AG09319 (cell line): ENCODE data around the gene CHRNA4.
"Not testable (repeated sequence)": the region's sequence is repeated elsewhere in the genome, so short reads cannot be mapped to it uniquely, and the experiment has no call there.

ENCODE experiments used
- DNase-seq: peaks from one replicate; pipeline ENCODE4 v3.0.0-alpha.2; 2010; ENCODE audit warnings: low read depth; ENCODE audit errors: extremely low read depth
- CTCF ChIP-seq: IDR thresholded peaks from 2 replicates; pipeline ENCODE4 v1.5.1; 2011; ENCODE audit warnings: low read depth, mild to moderate bottlenecking, inconsistent platforms, low read length, moderate library complexity

Gene CHRNA4

DNA sequence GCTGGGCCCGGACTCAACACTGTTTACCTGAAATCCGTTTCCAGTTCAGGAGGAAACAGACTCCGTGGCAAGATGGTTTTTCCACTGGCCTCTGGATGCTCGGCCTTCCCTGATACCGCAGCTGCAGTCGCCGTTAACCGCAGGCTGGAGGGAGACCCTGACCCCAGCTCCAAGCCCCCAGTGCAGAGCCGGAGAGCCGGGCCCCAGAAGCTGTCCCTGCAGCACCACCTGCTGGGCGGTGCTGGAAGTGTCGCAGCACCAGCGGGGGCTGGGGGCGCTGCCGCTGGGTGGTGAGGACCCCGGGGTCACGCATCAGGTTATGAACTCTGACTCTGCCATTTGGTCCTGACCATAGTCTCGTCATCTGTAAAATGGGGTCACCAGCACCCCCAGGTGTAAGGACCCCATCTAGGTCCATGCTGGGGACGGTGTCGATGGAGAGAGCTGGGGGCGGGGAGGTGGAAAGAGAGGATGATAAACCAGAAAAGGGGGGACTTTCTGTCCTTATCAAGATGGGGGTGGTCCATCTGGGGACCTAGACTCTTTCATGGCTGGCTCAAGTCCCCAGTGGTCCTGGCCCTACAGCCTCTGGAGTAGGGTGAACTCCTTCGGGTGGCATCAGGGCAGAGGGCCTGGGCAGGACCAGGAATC is 20.8 kb upstream of the CHRNA4 start:
- peak; percentile 91 for TF ChIP-seq CTCF
- no peak for DNase-seq

DNA sequence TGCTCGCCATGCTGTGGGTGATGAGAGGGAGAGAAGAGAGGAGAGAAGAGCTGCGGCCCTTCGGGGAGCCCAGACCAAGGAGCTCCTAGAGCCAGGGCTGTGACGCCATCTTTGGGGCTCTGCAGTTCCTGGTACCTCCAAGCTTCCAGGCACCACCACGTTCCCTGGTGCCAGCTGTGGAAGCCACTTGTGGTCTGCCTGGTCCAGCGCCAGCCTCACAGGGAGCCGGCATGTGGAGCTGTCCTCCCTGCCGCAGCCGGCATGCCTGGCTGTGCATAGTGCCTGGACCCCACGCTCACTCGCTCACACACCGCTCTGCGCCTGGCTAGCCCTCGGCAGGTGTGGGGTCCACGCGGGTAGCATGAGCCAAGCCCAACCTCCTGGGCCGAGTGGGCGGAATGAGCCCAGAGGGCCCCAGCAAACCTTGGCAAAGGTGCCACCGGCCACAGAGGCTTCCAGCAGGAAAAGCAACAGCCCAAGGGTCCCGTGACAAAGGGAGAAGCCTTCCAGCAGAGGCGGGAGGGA is 19.3 kb upstream of the CHRNA4 start:
- no peak for DNase-seq
- no peak for TF ChIP-seq CTCF

DNA sequence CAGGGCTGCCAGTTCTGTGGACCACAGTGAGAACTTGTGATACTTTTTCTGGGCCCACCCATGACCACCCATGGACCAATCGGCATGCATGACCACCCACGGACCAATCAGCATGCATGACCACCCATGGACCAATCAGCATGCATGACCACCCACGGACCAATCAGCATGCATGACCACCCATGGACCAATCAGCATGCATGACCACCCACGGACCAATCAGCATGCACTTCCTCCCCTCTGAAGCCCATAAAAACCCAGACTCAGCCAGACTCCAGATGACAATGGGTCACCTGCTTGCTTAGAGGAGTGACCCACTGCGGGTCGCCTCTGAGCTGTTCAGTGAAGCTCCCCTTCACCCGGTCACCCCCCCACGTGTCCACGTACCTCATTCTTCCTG is 18.7 kb upstream of the CHRNA4 start:
- DNase-seq, result not testable (repeated sequence)

- no peak for DNase-seq
- no peak for TF ChIP-seq CTCF
These were observed 18.1 kb upstream of the CHRNA4 start for GRCh38 chr20:63379296-63379695.

- no peak for DNase-seq
These were observed 17.5 kb upstream of the CHRNA4 start for GRCh38 chr20:63378626-63379025.

GRCh38 chr20:63377951-63378381 is 16.8 kb upstream of the CHRNA4 start:
- no peak for TF ChIP-seq CTCF
- DNase-seq, result no peak

More at GRCh38 chr20:63378626-63379025, 17.5 kb upstream of the CHRNA4 start:
- no peak for TF ChIP-seq CTCF

- no peak for DNase-seq
- no peak for TF ChIP-seq CTCF
These were observed 16.2 kb upstream of the CHRNA4 start for GRCh38 chr20:63377256-63377941.
